Keratinocyte (primary cell): ENCODE measurements around the gene EFCAB12. TPM values are rescaled to one million over a fixed set of nuclear protein-coding genes. Genes with fewer than 3 reads are reported as not detected.

Source experiments
- DNase-seq: peaks from one replicate; pipeline ENCODE4 v3.0.0-alpha.2; 2011; ENCODE audit warnings: low read depth, missing footprints, low spot score
- FAIRE-seq: peaks from 2 replicates; lab custom pipeline; 2011; peaks lifted over from hg19 to GRCh38; lab: Jason Lieb, UNC
- H2AFZ ChIP-seq: 2 replicates; pipeline ENCODE4 v1.6.0; 2012; ENCODE audit warnings: low read length, control low read depth, inconsistent platforms; ENCODE audit not compliant: control insufficient read depth
- H3K27ac ChIP-seq: 2 replicates; pipeline ENCODE4 v1.5.1; 2011; ENCODE audit warnings: low read length; ENCODE audit not compliant: control insufficient read depth, insufficient read depth
- H3K27me3 ChIP-seq: 3 replicates; pipeline ENCODE4 v1.6.0; 2011; ENCODE audit warnings: low read length; ENCODE audit not compliant: control insufficient read depth, insufficient read depth; ENCODE audit errors: extremely low read depth
- H3K36me3 ChIP-seq, 2 experiments: 2 replicates in 1 of 2; 3 replicates in 1 of 2; pipeline ENCODE4 v1.5.1; 2011; ENCODE audit warnings: low read length in 2 of 2, mild to moderate bottlenecking in 1 of 2; ENCODE audit not compliant: control insufficient read depth in 2 of 2, insufficient read depth in 2 of 2; ENCODE audit errors: extremely low read depth in 1 of 2
- H3K4me1 ChIP-seq: 3 replicates; pipeline ENCODE4 v1.5.1; 2011; ENCODE audit warnings: low read length; ENCODE audit not compliant: control insufficient read depth, insufficient read depth; ENCODE audit errors: extremely low read depth
- H3K4me2 ChIP-seq: 3 replicates; pipeline ENCODE4 v1.6.0; 2011; ENCODE audit warnings: low read depth, low read length; ENCODE audit not compliant: control insufficient read depth, insufficient read depth; ENCODE audit errors: extremely low read depth
- H3K4me3 ChIP-seq, 3 experiments: fragments of 200-600 bp in 1 of 3; sonication (generic) in 1 of 3; 2 replicates in 2 of 3; 3 replicates in 1 of 3; pipeline ENCODE4 v1.5.1; 2011 to 2016; ENCODE audit warnings: low read length in 3 of 3, mild to moderate bottlenecking in 3 of 3, control low read depth in 2 of 3, inconsistent platforms in 1 of 3, low read depth in 1 of 3, mixed read lengths in 1 of 3, mixed run types in 1 of 3, moderate library complexity in 1 of 3; ENCODE audit not compliant: control insufficient read depth in 2 of 3, insufficient read depth in 2 of 3; ENCODE audit errors: extremely low read depth in 1 of 3
- H3K79me2 ChIP-seq: 2 replicates; pipeline ENCODE4 v1.6.0; 2012; ENCODE audit warnings: low read length; ENCODE audit not compliant: control insufficient read depth, insufficient read depth
- H3K9ac ChIP-seq: 3 replicates; pipeline ENCODE4 v1.6.0; 2011; ENCODE audit warnings: low read length; ENCODE audit not compliant: control insufficient read depth, insufficient read depth; ENCODE audit errors: extremely low read depth
- H3K9me1 ChIP-seq: 3 replicates; pipeline ENCODE4 v1.6.0; 2011; ENCODE audit warnings: low read length; ENCODE audit not compliant: control insufficient read depth, insufficient read depth; ENCODE audit errors: extremely low read depth
- H3K9me3 ChIP-seq: 2 replicates; pipeline ENCODE4 v1.5.1; 2012; ENCODE audit warnings: low read depth, low read length; ENCODE audit not compliant: control insufficient read depth
- H4K20me1 ChIP-seq: 3 replicates; pipeline ENCODE4 v1.6.0; 2011; ENCODE audit warnings: low read length; ENCODE audit not compliant: control insufficient read depth, insufficient read depth; ENCODE audit errors: extremely low read depth
- EZH2 ChIP-seq: IDR thresholded peaks from one replicate; pipeline ENCODE4 v1.6.1; 2012; ENCODE audit warnings: inconsistent platforms, mild to moderate bottlenecking, low read length, moderate library complexity
- dilution Hi-C: fragments of 300-500 bp; cut with MboI; formaldehyde crosslinking; loops from one replicate; pipeline ENCODE4 v1.7.0; 2020; ENCODE audit warnings: low sequenced_read_pairs; ENCODE audit not compliant: extremely low pct_ligation_motif_present
- polyA plus RNA-seq, 5 experiments: library from polyadenylated mRNA; depleted of rRNA in 3 of 5; stranded (reverse) in 3 of 5; stranded (forward) in 1 of 5; unstranded in 1 of 5; fragments of >200 nt; gene quantifications; 1 replicate in 1 of 5; 2 replicates in 3 of 5; 3 replicates in 1 of 5; pipeline versions ENCODE4 v1.2.1 to v1.2.3, GENCODE V29; 2011 to 2012; ENCODE audit warnings: missing spikeins in 2 of 5, low read depth in 1 of 5, low replicate concordance in 1 of 5
- TF ChIP-seq, protein P1 (sequence below), 3 experiments: IDR thresholded peaks in 1 of 3; conservative IDR thresholded peaks in 1 of 3; optimal IDR thresholded peaks in 1 of 3; 2 replicates in 2 of 3; 3 replicates in 1 of 3; pipeline versions ENCODE3 to v1.5.1; 2011; ENCODE audit warnings: low read length in 3 of 3, mild to moderate bottlenecking in 3 of 3, moderate library complexity in 2 of 3, control low read depth in 1 of 3, inconsistent platforms in 1 of 3; ENCODE audit not compliant: insufficient read depth in 2 of 3; ENCODE audit errors: extremely low read depth in 1 of 3

The EFCAB12 gene
- polyA plus RNA-seq, 1 donor (not counting 4 experiments of a cell fraction or from before 2014, with no cell fraction given) = 0.34 TPM

DNA sequence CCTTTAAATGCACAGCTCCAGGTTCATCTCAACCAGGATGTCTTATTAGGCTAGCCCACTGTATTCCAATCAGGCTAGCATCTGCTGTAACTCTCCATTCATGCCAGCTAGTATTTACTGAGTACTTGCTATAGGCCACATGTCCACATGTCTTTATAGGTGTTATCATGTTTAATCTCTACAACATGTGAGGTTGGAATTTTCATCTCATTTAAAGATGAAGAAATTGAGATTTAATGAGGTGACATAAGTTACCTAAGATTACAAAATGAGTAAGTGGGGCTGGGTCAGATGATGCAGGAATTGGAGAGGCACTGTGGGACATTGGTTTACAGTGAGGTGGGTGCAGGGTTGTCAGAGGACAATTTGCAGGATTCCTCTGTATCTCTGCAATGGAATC, 14.5 kb upstream of the EFCAB12 start:
- no peak overlapping the region for H3K4me3 ChIP-seq
- dilution Hi-C loops = no loop called here
- no peak overlapping the region for H3K9ac ChIP-seq
- H3K9me3 ChIP-seq = no peaks in the 10 kb centered on the region
- FAIRE-seq = no peak
- peaks cover 18% of the 10 kb centered on the region for H3K4me1 ChIP-seq
- peaks cover 13% of the 10 kb centered on the region for H3K79me2 ChIP-seq
- DNase-seq = no peak
- H3K36me3 ChIP-seq = no peaks in the 10 kb centered on the region
- no peak overlapping the region for H3K27ac ChIP-seq
- H4K20me1 ChIP-seq = no peaks in the 10 kb centered on the region
- H2AFZ ChIP-seq = no peak overlapping the region
- H3K4me2 ChIP-seq = no peak overlapping the region
- no peaks in the 10 kb centered on the region for H3K27me3 ChIP-seq
- TF ChIP-seq EZH2 = no peak
- TF ChIP-seq, protein P1, sequence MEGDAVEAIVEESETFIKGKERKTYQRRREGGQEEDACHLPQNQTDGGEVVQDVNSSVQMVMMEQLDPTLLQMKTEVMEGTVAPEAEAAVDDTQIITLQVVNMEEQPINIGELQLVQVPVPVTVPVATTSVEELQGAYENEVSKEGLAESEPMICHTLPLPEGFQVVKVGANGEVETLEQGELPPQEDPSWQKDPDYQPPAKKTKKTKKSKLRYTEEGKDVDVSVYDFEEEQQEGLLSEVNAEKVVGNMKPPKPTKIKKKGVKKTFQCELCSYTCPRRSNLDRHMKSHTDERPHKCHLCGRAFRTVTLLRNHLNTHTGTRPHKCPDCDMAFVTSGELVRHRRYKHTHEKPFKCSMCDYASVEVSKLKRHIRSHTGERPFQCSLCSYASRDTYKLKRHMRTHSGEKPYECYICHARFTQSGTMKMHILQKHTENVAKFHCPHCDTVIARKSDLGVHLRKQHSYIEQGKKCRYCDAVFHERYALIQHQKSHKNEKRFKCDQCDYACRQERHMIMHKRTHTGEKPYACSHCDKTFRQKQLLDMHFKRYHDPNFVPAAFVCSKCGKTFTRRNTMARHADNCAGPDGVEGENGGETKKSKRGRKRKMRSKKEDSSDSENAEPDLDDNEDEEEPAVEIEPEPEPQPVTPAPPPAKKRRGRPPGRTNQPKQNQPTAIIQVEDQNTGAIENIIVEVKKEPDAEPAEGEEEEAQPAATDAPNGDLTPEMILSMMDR (optimal IDR thresholded peaks at IDR 0.05 in 1 of 3, IDR thresholded peaks at IDR 0.05 in 1 of 3, conservative IDR thresholded peaks at IDR 0.05 in 1 of 3; ENCODE audit: extremely low read depth in 1 of 3, insufficient read depth in 2 of 3, low read length in 3 of 3) = no peak
- no peaks in the 10 kb centered on the region for H3K9me1 ChIP-seq

DNA sequence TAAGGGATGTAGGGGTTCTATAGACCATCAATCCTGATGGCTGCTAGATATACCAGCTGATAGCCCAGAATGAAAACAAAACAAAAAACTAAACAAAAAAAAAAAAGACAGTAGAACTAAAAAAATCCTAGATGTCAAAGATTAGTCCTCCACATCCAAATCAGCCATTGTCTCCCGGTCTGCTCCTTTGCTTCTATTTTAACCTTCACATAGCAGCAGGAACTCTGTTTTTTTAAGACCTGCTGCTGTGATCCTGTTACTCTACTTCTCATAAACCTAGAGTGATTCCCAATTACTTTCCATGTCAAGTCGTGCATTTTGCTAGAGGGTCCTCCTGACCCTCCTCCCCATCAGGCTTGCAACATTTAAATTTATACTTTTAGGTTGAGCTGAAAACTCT, 14.1 kb upstream of the EFCAB12 start:
- Histone ChIP-seq H3K27ac (no peak overlapping the region), H3K79me2 (peaks cover 13% of the 10 kb centered on the region)

More for the DNA sequence above, 14.1 kb upstream of the EFCAB12 start:
- H3K4me2 ChIP-seq = no peak overlapping the region
- no peak overlapping the region for H3K9ac ChIP-seq
- H3K9me1 ChIP-seq = no peaks in the 10 kb centered on the region
- TF ChIP-seq EZH2 = no peak
- TF ChIP-seq, protein P1 (optimal IDR thresholded peaks at IDR 0.05 in 1 of 3, IDR thresholded peaks at IDR 0.05 in 1 of 3, conservative IDR thresholded peaks at IDR 0.05 in 1 of 3; ENCODE audit: extremely low read depth in 1 of 3, insufficient read depth in 2 of 3, low read length in 3 of 3) = no peak
- DNase-seq (no peak), FAIRE-seq (no peak)
- peaks cover 19% of the 10 kb centered on the region for H3K4me1 ChIP-seq
- no peak overlapping the region for H2AFZ ChIP-seq
- peaks cover 0 to 1% of the 10 kb centered on the region in 2 experiments for H3K36me3 ChIP-seq
- dilution Hi-C loops = no loop called here
- H3K9me3 ChIP-seq = no peaks in the 10 kb centered on the region
- H3K4me3 ChIP-seq = no peak overlapping the region
- no peaks in the 10 kb centered on the region for H4K20me1 ChIP-seq
- H3K27me3 ChIP-seq = no peaks in the 10 kb centered on the region
